GM23338 (cell line): ENCODE measurements around the gene LNP1. TPM values are rescaled to one million over a fixed set of nuclear protein-coding genes. Genes with fewer than 3 reads are reported as not detected.

Experiments used
- ATAC-seq: fragments of 200-7000 bp; cut with Tn5 transposase; 3 replicates; pipeline ENCODE4 v1.9.1; 2020
- DNase-seq: peaks from one replicate; pipeline ENCODE4 v3.0.0-alpha.2; 2015; ENCODE audit warnings: low spot score
- H2AFZ ChIP-seq: fragments of 200-600 bp; sonication (generic); 2 replicates; pipeline ENCODE4 v1.8.0; 2016; ENCODE audit warnings: antibody characterized with exemption, mild to moderate bottlenecking, moderate library complexity
- H3F3A ChIP-seq: fragments of 200-600 bp; sonication (generic); replicated peaks from 2 replicates; pipeline ENCODE4 v1.8.0; 2017; ENCODE audit warnings: antibody characterized with exemption, mixed run types, low read depth
- H3K27ac ChIP-seq: fragments of 200-600 bp; sonication (generic); 2 replicates; pipeline ENCODE4 v1.6.1; 2016; ENCODE audit warnings: low read depth
- H3K27me3 ChIP-seq: fragments of 200-600 bp; sonication (generic); 2 replicates; pipeline ENCODE4 v1.8.0; 2016; ENCODE audit warnings: mild to moderate bottlenecking, mixed run types, moderate library complexity; ENCODE audit not compliant: insufficient read depth
- H3K36me3 ChIP-seq: fragments of 200-600 bp; sonication (generic); 2 replicates; pipeline ENCODE4 v1.8.0; 2016; ENCODE audit warnings: mild to moderate bottlenecking; ENCODE audit not compliant: insufficient read depth
- H3K4me1 ChIP-seq: fragments of 200-600 bp; sonication (generic); 2 replicates; pipeline ENCODE4 v1.8.0; 2016; ENCODE audit warnings: mild to moderate bottlenecking, moderate library complexity; ENCODE audit not compliant: insufficient read depth
- H3K4me2 ChIP-seq: fragments of 200-600 bp; sonication (generic); 2 replicates; pipeline ENCODE4 v1.7.1; 2017; ENCODE audit warnings: mixed run types
- H3K4me3 ChIP-seq: fragments of 200-600 bp; sonication (generic); 2 replicates; pipeline ENCODE4 v1.6.1; 2016; ENCODE audit warnings: mixed run types
- H3K79me2 ChIP-seq: fragments of 200-600 bp; sonication (generic); replicated peaks from 2 replicates; pipeline ENCODE4 v1.8.0; 2017; ENCODE audit warnings: mild to moderate bottlenecking; ENCODE audit not compliant: insufficient read depth
- H3K9me2 ChIP-seq: fragments of 200-600 bp; sonication (generic); 2 replicates; pipeline ENCODE4 v1.8.0; 2017; ENCODE audit not compliant: insufficient read depth
- H4K20me1 ChIP-seq: fragments of 200-600 bp; sonication (generic); replicated peaks from 2 replicates; pipeline ENCODE4 v1.8.0; 2017; ENCODE audit warnings: mild to moderate bottlenecking; ENCODE audit not compliant: insufficient read depth
- H3K27ac Mint-ChIP-seq: 2 replicates; pipeline ENCODE4 v1.8.0; 2020; ENCODE audit warnings: inconsistent platforms, mild to moderate bottlenecking, moderate library complexity, mixed read lengths
- H3K27me3 Mint-ChIP-seq: 3 replicates; pipeline ENCODE4 v1.8.0; 2022; ENCODE audit warnings: low read depth, mild to moderate bottlenecking, moderate library complexity, mixed read lengths, inconsistent platforms; ENCODE audit not compliant: insufficient read depth, poor library complexity
- H3K36me3 Mint-ChIP-seq: 3 replicates; pipeline ENCODE4 v1.8.0; 2021; ENCODE audit warnings: low read depth, mild to moderate bottlenecking, inconsistent platforms, moderate library complexity, mixed read lengths
- H3K4me1 Mint-ChIP-seq: 3 replicates; pipeline ENCODE4 v1.8.0; 2020; ENCODE audit warnings: mild to moderate bottlenecking, inconsistent platforms, mixed read lengths
- H3K4me3 Mint-ChIP-seq: 3 replicates; pipeline ENCODE4 v1.8.0; 2021; ENCODE audit warnings: moderate library complexity, mild to moderate bottlenecking, inconsistent platforms, mixed read lengths
- H3K9me3 Mint-ChIP-seq: 3 replicates; pipeline ENCODE4 v1.8.0; 2020; ENCODE audit warnings: moderate library complexity, mild to moderate bottlenecking, inconsistent platforms, mixed read lengths
- EZH2 ChIP-seq: fragments of 200-600 bp; sonication (generic); IDR thresholded peaks from one replicate; pipeline ENCODE4 v1.8.0; 2017; ENCODE audit warnings: antibody characterized with exemption, mild to moderate bottlenecking, low read depth; ENCODE audit not compliant: unreplicated experiment
- EZH2phosphoT487 ChIP-seq: fragments of 200-600 bp; sonication (generic); IDR thresholded peaks from one replicate; pipeline ENCODE4 v1.8.1; 2018; ENCODE audit warnings: antibody characterized with exemption; ENCODE audit not compliant: unreplicated experiment
- NANOG ChIP-seq: IDR thresholded peaks from 2 replicates; pipeline ENCODE4 v1.6.1; 2016; ENCODE audit warnings: antibody characterized with exemption, borderline replicate concordance
- POLR2AphosphoS5 ChIP-seq: IDR thresholded peaks from 2 replicates; pipeline ENCODE4 v1.6.1; 2016; ENCODE audit warnings: antibody characterized with exemption, low read depth
- STAT1 ChIP-seq: IDR thresholded peaks from one replicate; pipeline ENCODE4 v1.6.1; 2016; ENCODE audit warnings: antibody characterized with exemption; ENCODE audit not compliant: unreplicated experiment
- ZNF114 ChIP-seq: fragments of 250-450 bp; sonication (Bioruptor Pico); IDR thresholded peaks from 2 replicates; pipeline ENCODE4 v1.5.0; 2020; ENCODE audit warnings: mild to moderate bottlenecking, moderate library complexity
- polyA plus RNA-seq: library from polyadenylated mRNA; unstranded; fragments of >200 nt; fragmentation: Nextera tagmentation; extraction: Ambion mirVana; gene quantifications from 2 replicates; pipeline ENCODE4 v1.2.1, GENCODE V29; 2016
- total RNA-seq: library from RNA; depleted of rRNA; stranded (reverse); fragments of >200 nt; shearing (Covaris generic); gene quantifications from 2 replicates; pipeline ENCODE4 v1.2.3, GENCODE V29; 2014
- TF ChIP-seq, protein P1 (sequence below): fragments of 250-450 bp; sonication (Bioruptor Pico); IDR thresholded peaks from 2 replicates; pipeline ENCODE4 v1.5.0; 2020; ENCODE audit warnings: mild to moderate bottlenecking, moderate library complexity

Gene LNP1
- total and polyA plus RNA-seq, 2 experiments from 2014 or later = 4.7 to 6.7 TPM

GRCh38 chr3:100424261-100424660, 22.9 kb downstream of the LNP1 start:
- Histone ChIP-seq H3K4me1 (no peaks in the 10 kb centered on the region), H3K4me3 (no peak overlapping the region), H3K79me2 (no peaks in the 10 kb centered on the region), H2AFZ (no peak overlapping the region), H3K36me3 (no peaks in the 10 kb centered on the region), H3K4me2 (no peak overlapping the region), H3F3A (no peaks in the 10 kb centered on the region), H3K27me3 (no peaks in the 10 kb centered on the region), H3K9me2 (peaks cover 3% of the 10 kb centered on the region; the same call in 1 of the 2 replicates), H4K20me1 (peaks cover 3% of the 10 kb centered on the region; the same call in 1 of the 2 replicates), H3K27ac (no peak overlapping the region)
- ATAC-seq = no peak
- no peak for TF ChIP-seq EZH2phosphoT487
- TF ChIP-seq, protein P1, sequence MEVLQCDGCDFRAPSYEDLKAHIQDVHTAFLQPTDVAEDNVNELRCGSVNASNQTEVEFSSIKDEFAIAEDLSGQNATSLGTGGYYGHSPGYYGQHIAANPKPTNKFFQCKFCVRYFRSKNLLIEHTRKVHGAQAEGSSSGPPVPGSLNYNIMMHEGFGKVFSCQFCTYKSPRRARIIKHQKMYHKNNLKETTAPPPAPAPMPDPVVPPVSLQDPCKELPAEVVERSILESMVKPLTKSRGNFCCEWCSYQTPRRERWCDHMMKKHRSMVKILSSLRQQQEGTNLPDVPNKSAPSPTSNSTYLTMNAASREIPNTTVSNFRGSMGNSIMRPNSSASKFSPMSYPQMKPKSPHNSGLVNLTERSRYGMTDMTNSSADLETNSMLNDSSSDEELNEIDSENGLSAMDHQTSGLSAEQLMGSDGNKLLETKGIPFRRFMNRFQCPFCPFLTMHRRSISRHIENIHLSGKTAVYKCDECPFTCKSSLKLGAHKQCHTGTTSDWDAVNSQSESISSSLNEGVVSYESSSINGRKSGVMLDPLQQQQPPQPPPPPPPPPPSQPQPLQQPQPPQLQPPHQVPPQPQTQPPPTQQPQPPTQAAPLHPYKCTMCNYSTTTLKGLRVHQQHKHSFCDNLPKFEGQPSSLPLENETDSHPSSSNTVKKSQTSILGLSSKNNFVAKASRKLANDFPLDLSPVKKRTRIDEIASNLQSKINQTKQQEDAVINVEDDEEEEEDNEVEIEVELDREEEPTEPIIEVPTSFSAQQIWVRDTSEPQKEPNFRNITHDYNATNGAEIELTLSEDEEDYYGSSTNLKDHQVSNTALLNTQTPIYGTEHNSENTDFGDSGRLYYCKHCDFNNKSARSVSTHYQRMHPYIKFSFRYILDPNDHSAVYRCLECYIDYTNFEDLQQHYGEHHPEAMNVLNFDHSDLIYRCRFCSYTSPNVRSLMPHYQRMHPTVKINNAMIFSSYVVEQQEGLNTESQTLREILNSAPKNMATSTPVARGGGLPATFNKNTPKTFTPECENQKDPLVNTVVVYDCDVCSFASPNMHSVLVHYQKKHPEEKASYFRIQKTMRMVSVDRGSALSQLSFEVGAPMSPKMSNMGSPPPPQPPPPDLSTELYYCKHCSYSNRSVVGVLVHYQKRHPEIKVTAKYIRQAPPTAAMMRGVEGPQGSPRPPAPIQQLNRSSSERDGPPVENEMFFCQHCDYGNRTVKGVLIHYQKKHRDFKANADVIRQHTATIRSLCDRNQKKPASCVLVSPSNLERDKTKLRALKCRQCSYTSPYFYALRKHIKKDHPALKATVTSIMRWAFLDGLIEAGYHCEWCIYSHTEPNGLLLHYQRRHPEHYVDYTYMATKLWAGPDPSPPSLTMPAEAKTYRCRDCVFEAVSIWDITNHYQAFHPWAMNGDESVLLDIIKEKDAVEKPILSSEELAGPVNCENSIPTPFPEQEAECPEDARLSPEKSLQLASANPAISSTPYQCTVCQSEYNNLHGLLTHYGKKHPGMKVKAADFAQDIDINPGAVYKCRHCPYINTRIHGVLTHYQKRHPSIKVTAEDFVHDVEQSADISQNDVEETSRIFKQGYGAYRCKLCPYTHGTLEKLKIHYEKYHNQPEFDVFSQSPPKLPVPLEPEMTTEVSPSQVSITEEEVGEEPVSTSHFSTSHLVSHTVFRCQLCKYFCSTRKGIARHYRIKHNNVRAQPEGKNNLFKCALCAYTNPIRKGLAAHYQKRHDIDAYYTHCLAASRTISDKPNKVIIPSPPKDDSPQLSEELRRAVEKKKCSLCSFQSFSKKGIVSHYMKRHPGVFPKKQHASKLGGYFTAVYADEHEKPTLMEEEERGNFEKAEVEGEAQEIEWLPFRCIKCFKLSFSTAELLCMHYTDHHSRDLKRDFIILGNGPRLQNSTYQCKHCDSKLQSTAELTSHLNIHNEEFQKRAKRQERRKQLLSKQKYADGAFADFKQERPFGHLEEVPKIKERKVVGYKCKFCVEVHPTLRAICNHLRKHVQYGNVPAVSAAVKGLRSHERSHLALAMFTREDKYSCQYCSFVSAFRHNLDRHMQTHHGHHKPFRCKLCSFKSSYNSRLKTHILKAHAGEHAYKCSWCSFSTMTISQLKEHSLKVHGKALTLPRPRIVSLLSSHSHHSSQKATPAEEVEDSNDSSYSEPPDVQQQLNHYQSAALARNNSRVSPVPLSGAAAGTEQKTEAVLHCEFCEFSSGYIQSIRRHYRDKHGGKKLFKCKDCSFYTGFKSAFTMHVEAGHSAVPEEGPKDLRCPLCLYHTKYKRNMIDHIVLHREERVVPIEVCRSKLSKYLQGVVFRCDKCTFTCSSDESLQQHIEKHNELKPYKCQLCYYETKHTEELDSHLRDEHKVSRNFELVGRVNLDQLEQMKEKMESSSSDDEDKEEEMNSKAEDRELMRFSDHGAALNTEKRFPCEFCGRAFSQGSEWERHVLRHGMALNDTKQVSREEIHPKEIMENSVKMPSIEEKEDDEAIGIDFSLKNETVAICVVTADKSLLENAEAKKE (CRISPR knock-in tag) = no peak
- Mint-ChIP-seq H3K9me3 (no peaks in the 10 kb centered on the region), H3K27ac (no peak overlapping the region), H3K4me3 (no peak overlapping the region), H3K27me3 (peaks cover 1% of the 10 kb centered on the region), H3K36me3 (no peaks in the 10 kb centered on the region), H3K4me1 (peaks cover 7% of the 10 kb centered on the region; the same call in 2 of the 3 replicates)
- no peak for DNase-seq

DNA sequence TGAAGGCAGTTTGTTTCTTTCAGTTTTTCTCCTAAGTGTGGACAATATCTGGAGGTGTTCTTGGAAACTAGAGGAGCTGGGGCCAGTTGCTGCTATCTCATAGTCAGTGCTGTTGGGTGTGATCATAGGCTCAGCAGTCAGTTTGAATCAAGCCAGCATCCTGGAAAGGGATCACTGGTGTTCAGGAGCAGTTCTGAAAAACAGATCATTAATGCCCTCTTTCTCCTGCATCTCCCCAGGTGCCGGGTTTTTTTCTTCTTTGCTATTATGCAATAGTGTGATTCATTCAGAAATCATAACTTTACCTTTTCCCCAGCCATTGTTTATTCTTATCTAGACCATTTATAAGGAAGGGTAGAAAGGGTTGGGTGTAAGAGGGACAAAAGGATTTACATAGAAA, 24.0 kb downstream of the LNP1 start:
- H3K79me2 ChIP-seq = no peaks in the 10 kb centered on the region
- H3K36me3 ChIP-seq = no peaks in the 10 kb centered on the region
- H3K4me2 ChIP-seq = no peak overlapping the region
- no peaks in the 10 kb centered on the region for H3K27me3 ChIP-seq
- peaks cover under 1% of the 10 kb centered on the region; the same call in 1 of the 2 replicates for H3K9me2 ChIP-seq
- DNase-seq (no peak), ATAC-seq (no peak)
- H3K4me3 Mint-ChIP-seq = no peak overlapping the region
- no peaks in the 10 kb centered on the region for H3K36me3 Mint-ChIP-seq
- no peak overlapping the region for H3K4me3 ChIP-seq
- H3K9me3 Mint-ChIP-seq = no peaks in the 10 kb centered on the region
- H3F3A ChIP-seq = no peaks in the 10 kb centered on the region
- peaks cover 1% of the 10 kb centered on the region for H3K27me3 Mint-ChIP-seq
- H2AFZ ChIP-seq = no peak overlapping the region
- H3K4me1 ChIP-seq = no peaks in the 10 kb centered on the region
- peak overlapping the region; percentile 33; the same call in 1 of the 2 replicates for H3K27ac Mint-ChIP-seq
- peaks cover 3% of the 10 kb centered on the region; the same call in 1 of the 2 replicates for H4K20me1 ChIP-seq
- H3K4me1 Mint-ChIP-seq = peaks cover 7% of the 10 kb centered on the region; the same call in 2 of the 3 replicates
- no peak overlapping the region for H3K27ac ChIP-seq
- TF ChIP-seq NANOG = no peak
- no peak for TF ChIP-seq EZH2
- no peak for TF ChIP-seq ZNF114 (CRISPR knock-in tag)
- TF ChIP-seq POLR2AphosphoS5 = no peak
- TF ChIP-seq, protein P1 (CRISPR knock-in tag) = no peak
- no peak for TF ChIP-seq STAT1
